Fibroblast of skin of back (primary cell): ENCODE measurements around the gene ZDHHC3. TPM values are rescaled to one million over a fixed set of nuclear protein-coding genes. Genes with fewer than 3 reads are reported as not detected.

Experiments used
- DNase-seq: peaks from one replicate; pipeline ENCODE4 v3.0.0-alpha.2; 2013
- polyA plus RNA-seq, 2 experiments: library from polyadenylated mRNA; unstranded; fragments of 120-200 nt; gene quantifications; one replicate each; pipeline ENCODE4 v1.2.1, GENCODE V29; 2013; ENCODE audit not compliant: insufficient read length in 2 of 2

The ZDHHC3 gene
- polyA plus RNA-seq (2013, experiment 1 of 2; ENCODE audit: insufficient read length) = 60.2 TPM
- 52.0 TPM for polyA plus RNA-seq (2013, experiment 2 of 2; ENCODE audit: insufficient read length)

DNA sequence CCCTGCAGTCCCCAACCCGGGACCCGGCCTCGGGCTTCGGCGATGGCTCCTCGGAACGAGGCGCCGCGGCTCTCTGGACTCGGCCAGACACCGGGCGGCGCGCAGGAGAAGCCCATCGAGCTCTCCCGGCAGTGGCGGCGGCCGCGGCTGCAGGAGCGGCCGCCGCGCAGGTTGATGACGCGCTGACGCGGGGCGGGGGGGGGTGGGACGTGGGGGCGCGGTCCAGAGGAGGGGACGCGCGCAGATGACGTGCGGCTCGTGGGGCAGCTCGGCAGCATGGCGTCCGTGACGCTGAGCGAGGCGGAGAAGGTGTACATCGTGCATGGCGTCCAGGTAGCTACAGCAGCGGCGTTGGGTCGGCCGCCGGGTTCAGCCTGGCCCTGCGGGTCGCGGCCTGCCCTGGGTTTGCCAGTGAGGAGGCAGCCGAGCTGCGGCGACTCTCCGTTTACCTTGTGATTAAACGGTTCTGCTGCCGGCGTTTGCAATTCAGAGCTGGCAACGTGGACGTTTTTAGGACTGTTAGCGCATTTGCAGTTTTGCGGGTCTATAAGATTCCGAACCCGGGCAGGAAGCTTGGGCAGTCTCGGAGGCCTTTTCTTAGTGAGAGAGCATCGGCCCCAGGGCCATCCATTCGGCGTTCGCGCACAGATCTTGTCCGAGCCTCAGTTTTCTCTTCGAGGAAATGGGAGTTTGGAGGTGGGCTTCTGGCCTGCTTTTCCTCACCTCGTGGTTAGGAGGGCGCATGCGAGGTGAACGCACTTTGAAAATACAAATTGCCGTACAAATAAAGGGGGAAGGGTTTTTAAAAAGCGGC, at the start of gene ZDHHC3, which contains the start of gene EXOSC7:
Gene ZDHHC3, minus strand, starts transcription at position 173 of the 814 bp plus-strand sequence. CDS start 16,738 bp downstream, outside the sequence.
Gene EXOSC7, plus strand, starts transcription at position 243 of the 814 bp plus-strand sequence. Its CDS starts 34 bp downstream, at position 277.
- peak; percentile 85 for DNase-seq

DNA sequence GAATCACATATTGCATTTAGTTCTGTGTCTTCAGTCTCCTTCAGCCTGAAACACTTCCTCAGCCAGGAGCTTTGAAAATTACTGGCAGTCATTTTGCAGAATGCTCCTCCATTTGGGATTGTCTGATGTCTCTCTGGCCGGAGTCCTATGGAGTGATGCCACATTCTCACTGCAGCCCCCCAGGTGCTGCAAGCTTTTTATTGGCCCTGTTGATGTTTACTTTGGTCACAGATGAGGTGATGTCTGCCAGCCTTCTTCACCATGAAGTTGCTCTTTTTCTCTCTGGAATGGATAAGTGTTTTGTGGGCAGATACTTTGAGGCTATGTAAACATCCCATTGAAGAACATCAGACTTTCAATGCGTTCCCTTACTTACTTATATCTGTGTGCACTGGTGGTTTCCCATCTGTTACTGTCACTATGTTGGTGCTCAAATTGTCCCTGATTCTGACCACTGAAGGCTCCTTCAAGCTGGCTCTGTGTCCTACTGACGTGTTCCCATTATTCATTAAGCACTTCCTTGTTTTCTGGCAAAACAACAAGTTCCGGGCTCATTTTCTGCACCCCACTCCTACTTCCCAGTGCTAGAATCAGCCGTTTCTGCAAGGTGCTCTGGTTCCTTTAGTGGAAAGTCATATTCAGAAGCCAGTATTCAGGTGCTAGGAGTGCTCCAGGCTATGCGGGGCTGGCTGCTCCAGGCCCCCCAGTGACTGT, 48.7 kb upstream of the ZDHHC3 start:
- DNase-seq = no peak

DNA sequence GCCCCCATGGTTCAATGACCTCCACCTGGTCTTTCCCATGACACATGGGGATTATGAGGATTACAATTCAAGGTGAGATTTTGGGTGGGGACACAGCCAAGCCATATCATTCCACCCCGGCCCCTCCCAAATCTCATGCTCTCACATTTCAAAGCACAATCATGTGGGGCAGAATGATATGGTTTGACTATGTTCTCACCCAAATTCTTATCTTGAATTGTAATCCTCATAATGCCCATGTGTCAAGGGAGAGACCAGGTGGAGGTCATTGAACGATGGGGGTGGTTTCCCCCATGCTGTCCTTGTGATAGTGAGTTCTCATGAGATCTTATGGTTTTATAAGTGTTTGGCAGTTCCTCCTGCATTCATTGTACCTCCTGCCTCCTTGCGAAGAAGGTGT, 47.7 kb upstream of the ZDHHC3 start:
- DNase-seq = no peak

DNA sequence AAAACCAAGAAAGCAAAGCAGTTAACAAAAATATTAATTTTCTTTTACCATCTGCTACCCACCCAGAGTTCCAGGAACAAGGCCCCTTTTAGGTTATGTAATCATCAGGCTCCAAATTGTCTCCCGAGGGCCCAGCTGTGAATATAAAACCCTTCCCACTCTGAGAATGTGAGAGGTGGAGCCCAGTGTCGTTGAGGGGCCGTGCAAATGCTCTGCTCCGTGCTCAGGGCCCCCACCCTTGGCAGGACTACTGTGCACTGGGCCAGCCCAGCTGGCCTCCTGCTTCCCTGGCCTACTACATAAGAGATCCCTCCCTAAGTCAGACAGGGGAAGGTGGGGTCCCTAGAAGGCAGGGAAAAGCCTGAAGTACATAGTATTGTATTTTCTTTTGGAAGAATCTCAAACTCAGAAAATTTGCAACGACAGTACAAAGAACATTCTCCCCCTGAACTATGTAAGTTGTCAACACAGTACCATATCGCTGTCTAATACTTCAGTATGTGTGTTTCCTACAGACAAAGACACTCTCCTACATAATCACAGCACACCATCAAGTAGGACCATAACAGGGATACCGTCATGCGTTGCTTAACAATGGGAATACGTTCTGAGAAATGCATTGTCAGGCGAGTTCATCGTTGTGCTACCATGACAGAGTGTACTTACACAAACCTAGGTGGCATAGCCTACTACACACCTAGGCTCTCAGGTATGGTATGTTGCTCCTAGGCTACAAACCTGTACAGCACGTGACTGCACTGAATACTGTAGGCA, 45.7 kb upstream of the ZDHHC3 start:
- DNase-seq = no peak

- no peak for DNase-seq
Measured at GRCh38 chr3:45020534-45020933, 44.6 kb upstream of the ZDHHC3 start.

DNA sequence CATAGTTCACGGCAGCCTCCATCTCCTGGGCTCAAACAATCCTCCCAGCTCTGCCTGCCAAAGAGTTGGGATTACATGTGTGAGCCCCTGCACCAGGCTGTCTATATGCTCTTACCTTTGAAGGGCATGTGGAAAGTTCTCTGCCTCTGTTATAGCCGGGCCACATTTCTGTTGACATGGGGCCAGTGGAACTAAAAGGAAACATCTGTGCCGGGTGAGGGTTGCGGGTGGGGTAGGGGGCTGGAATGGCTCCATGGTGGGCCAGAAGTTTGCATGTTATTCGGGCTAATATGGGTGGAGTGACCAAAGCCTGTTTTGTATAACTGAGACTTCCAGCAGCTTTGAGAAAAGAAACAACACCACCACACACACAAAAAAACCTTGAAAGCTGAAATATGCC, 41.8 kb upstream of the ZDHHC3 start:
- no peak for DNase-seq

DNA sequence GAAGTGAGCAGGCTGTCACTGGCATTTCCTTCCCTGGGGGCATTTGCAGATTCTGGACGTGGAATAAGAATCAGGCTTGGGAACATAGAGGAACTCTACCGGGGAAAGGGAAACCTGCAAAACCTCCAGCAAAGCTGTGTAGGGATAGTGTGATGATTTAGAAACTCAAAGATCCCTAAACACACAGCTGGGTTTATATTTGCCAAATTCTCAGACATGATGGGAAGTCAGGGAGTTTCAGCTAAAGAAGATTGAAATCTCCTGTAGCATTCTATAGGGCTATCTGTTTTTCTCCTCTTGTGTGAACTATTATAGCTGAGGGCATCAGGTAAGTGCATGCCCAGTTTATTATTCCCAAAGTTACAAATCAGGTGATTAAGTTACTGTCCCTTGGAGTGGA, 40.9 kb upstream of the ZDHHC3 start:
- DNase-seq = no peak

DNA sequence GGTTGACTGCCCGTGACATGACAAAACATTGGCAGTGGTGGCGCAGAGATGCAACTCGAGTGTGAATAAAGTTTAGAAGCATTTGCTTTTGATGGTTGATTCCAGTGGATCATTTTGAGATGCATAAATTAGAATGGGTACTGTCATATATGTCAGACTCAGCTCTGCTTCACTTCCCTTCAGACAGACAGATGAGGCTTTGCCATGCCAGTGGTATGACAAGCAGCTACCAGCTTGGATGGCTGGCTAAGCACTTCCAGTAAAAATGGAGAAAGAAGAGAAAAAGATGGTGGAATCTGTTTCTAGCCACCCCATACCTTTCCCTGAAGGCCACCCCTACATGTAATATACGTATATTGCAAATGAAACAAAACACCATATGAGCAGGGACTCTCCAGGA, 36.6 kb upstream of the ZDHHC3 start:
- DNase-seq = no peak

DNA sequence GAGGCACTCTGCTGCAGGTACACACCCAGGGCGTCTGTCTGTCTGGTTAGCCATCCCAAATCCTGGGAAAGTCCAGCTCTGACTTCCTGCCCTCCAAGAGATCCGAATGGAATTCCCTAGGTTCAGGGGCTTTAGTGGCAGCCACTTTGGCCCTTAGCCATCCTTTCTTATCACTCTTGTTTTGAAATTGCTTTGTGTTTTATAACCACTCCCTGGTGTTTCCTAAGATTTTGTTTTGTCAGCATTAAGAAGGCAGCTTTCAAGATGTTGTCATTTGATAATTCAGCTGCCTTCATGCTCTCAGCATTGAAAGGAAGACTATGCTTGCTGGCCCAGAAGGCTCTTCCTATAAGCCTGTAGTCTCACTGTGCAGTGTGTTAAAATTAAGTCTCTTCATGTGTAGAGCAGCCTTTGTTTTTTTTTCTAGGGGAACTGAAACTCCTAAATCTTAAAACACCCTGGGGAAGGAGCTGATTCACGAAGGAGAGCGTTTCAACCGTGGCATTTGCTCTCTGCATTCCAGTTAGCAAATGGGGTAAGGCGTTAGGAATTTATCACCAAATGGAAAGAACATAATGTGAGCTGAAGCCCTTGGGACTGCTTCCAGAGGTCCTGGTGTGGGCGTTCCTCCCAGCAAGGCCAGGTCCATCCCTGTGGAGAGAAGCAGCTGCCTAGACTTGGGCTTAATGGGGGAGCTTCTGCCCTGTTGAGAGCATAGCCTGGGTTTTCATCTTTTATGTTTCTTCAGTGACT, 36.0 kb upstream of the ZDHHC3 start:
- peak; percentile 98 for DNase-seq

- DNase-seq = peak; percentile 94
Measured at GRCh38 chr3:45010811-45011333, 34.9 kb upstream of the ZDHHC3 start.

DNA sequence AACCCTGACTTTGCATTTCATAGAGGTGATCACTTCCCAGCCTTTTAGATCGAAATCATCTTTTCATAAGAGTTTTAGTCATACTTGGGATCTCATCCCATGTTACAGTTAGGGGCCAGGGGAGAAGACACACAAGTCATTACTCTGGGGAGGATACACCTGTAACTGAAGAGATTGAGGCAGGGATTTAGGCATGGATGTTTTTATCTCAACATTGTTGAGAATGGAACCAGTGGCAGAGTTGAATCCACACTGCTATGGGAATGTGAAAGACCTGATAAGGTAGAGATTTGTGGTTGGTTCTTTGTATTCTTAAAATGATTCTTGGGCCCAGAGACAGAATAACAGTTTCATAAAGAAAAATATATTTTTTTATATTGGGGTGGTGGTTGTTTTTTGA, 33.9 kb upstream of the ZDHHC3 start:
- no peak for DNase-seq

DNA sequence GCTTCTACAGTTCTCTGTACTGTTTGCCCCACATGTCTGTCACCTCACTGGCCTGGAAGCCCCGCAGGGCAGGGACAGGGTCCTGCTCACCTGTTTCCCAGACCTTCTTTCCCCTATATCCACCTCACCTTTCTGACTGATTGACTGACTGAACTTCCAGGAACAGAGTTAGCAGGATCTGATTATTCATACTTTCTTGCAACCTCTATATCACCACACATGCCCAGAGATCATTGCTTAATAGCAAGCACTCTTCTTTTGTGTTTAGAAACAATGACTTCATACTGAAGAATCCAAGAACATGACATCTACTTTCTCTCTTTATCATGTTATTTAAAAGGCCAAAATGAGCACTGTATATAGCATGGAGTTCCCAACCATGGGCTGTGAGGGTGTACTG, 32.1 kb upstream of the ZDHHC3 start:
- DNase-seq = peak; percentile 45

GRCh38 chr3:45007091-45007490, 31.1 kb upstream of the ZDHHC3 start:
- no peak for DNase-seq

DNA sequence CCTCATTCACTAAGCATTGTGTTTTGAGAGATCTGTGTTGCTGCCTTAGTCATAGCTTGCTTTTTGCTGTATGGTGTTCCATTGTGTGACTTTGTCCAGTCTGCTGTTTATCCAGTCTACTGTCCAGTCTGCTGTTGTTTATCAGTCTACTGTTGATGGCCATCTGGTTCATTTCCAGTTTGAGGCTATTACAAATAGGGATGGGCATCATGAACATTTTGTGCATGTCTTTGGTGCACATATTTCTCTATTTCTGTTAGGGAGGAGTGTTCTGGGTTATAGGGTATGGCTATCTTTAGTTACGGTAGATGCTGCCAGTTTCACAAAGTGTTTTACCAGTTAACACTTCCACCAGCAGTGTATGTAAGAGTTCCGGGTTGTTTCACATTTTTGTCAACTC, 27.9 kb upstream of the ZDHHC3 start:
- DNase-seq = no peak

DNA sequence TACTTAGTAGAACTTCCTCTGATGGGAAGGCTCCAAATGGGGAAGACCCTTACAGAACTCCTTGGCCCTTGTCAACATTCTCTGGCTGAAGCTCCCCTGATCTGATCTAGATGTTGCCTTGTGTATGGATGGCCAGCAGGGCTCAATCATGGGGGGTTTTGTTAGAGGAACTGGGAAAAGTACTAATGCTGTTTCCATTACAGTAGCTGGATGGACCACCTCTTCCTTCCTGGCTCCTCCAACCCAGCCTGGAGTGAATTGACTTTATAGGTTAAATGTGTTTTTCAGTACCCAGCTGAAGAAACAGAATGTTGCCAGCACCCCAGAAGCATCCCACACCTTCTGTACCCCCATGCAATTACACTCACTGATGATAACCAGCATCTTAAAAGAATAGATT, 27.4 kb upstream of the ZDHHC3 start:
- no peak for DNase-seq

DNA sequence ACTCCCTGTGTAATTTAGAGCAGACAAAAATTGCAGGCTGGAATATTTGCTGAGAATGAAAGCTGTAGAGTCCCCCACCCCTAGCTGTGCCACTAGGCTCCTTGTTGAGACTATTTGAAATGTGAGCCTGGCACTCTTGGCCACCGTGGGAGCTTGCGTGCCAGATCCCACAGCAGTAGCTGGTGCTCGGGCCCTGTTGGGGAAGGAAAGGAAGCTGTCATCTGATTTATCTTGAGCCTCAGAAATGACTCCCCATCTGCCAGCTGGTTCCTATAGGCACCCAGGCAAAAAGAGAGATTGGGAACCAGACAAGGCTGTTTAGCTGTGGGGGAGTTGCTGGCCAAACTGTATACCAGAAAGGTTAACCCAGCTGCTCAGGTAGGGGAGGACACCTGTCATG, 26.7 kb upstream of the ZDHHC3 start:
- DNase-seq = no peak

DNA sequence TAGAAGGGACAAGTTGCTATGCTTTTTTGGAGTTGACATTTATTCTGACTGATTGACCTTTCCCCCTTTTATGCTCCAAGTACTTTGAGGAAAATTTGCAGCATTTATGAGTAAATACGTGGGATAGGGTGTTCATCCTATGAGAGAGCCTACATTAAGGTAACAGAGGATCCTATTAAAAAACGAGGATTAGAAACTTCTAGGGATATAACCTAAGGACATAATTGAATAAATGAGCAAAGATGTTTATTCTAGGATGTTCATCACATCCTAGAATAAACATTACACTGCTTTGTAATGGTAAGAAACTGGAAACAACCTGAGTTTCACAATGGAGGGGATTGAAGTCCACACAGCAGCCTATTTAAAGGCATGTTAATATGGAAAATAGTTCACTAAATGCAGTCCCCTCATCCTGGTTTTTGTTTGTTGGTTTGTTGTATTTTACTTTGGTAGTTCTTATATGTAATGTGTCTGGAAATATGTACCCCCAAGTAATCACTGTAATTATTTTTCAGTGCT, 26.2 kb upstream of the ZDHHC3 start:
- no peak for DNase-seq

DNA sequence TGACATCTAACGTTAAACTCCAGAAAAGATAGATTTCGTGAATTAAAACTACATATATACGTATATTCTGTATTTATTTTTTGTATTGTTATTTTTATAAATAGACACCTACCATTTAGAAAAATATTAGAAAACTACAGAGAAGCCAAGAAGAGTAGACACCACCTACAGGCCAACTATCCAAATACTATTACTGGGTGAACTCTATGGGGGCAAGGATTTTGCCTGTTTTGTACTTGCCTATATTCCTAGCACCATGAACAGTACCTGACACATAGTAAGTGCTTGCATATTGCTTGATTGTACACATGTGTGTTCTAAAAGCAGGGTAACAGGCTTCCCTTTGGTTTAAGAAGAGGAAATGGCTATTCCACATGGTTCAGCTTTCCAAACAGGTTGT, 25.8 kb upstream of the ZDHHC3 start:
- no peak for DNase-seq

- no peak for DNase-seq
Measured at GRCh38 chr3:45000823-45001222, 24.8 kb upstream of the ZDHHC3 start.

DNA sequence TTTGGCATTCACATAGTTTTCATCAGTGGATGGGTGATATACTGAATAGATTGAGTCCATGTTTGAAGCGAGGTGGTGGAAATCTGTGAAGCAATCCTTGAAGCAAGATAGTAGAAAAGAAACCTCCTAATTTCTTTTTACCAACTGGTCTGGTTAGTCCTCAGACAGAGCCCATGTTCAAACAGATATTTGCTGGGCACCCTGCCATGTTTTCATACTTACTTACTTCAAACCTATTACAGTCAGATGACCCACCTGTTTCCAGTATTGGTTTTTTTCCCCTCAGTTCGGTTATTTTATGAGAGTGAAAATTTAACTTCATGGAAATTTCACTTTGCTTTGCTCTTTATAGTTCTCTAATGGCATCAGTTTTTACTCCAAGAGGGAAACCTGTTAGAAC, 23.8 kb upstream of the ZDHHC3 start:
- DNase-seq = no peak

- no peak for DNase-seq
Measured at GRCh38 chr3:44996556-44996969, 20.6 kb upstream of the ZDHHC3 start.
